ENCODE results near the gene TSKS.

GRCh38 chr19:49782515-49782914 is 19.4 kb upstream of the TSKS start:
- TF ChIP-seq EZH2 (IDR thresholded peaks at IDR 0.05; ENCODE audit: insufficient read depth, poor library complexity, severe bottlenecking), result no peak
- no peak for TF ChIP-seq EZH2phosphoT487 (IDR thresholded peaks at IDR 0.05; ENCODE audit: insufficient read depth, low read depth)

Data from GM23248 (cell line).